Measurements from ENCODE around the gene KCNN1.

DNA sequence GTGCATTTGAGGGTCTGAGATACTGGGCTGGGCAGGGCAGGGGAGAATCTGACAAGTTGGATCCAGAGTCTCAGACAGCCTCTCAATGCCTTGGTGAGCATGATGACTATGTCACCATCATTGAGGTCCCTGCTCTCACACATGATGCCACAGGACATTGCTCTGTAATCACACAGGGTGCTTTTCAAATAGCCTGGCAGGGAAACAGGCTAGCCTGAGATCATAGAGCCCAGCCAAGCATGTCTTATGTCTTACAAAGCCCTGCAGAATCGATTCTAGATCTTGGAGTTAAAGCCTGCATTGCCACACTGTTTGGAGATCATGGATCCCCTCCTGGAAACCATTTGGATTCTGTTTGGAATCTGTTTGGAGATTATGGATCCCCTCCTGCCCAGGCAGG lies 5.3 kb downstream of the KCNN1 start:
- TF ChIP-seq, protein P1, sequence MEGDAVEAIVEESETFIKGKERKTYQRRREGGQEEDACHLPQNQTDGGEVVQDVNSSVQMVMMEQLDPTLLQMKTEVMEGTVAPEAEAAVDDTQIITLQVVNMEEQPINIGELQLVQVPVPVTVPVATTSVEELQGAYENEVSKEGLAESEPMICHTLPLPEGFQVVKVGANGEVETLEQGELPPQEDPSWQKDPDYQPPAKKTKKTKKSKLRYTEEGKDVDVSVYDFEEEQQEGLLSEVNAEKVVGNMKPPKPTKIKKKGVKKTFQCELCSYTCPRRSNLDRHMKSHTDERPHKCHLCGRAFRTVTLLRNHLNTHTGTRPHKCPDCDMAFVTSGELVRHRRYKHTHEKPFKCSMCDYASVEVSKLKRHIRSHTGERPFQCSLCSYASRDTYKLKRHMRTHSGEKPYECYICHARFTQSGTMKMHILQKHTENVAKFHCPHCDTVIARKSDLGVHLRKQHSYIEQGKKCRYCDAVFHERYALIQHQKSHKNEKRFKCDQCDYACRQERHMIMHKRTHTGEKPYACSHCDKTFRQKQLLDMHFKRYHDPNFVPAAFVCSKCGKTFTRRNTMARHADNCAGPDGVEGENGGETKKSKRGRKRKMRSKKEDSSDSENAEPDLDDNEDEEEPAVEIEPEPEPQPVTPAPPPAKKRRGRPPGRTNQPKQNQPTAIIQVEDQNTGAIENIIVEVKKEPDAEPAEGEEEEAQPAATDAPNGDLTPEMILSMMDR (conservative IDR thresholded peaks at IDR 0.05; ENCODE audit: low read depth in 2 of 2), result no peak
- TF ChIP-seq POLR2AphosphoS5 (IDR thresholded peaks at IDR 0.05; ENCODE audit: low read depth), result no peak
- TF ChIP-seq, protein P2, sequence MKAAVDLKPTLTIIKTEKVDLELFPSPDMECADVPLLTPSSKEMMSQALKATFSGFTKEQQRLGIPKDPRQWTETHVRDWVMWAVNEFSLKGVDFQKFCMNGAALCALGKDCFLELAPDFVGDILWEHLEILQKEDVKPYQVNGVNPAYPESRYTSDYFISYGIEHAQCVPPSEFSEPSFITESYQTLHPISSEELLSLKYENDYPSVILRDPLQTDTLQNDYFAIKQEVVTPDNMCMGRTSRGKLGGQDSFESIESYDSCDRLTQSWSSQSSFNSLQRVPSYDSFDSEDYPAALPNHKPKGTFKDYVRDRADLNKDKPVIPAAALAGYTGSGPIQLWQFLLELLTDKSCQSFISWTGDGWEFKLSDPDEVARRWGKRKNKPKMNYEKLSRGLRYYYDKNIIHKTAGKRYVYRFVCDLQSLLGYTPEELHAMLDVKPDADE (IDR thresholded peaks at IDR 0.05), result no peak
- TF ChIP-seq, protein P3, sequence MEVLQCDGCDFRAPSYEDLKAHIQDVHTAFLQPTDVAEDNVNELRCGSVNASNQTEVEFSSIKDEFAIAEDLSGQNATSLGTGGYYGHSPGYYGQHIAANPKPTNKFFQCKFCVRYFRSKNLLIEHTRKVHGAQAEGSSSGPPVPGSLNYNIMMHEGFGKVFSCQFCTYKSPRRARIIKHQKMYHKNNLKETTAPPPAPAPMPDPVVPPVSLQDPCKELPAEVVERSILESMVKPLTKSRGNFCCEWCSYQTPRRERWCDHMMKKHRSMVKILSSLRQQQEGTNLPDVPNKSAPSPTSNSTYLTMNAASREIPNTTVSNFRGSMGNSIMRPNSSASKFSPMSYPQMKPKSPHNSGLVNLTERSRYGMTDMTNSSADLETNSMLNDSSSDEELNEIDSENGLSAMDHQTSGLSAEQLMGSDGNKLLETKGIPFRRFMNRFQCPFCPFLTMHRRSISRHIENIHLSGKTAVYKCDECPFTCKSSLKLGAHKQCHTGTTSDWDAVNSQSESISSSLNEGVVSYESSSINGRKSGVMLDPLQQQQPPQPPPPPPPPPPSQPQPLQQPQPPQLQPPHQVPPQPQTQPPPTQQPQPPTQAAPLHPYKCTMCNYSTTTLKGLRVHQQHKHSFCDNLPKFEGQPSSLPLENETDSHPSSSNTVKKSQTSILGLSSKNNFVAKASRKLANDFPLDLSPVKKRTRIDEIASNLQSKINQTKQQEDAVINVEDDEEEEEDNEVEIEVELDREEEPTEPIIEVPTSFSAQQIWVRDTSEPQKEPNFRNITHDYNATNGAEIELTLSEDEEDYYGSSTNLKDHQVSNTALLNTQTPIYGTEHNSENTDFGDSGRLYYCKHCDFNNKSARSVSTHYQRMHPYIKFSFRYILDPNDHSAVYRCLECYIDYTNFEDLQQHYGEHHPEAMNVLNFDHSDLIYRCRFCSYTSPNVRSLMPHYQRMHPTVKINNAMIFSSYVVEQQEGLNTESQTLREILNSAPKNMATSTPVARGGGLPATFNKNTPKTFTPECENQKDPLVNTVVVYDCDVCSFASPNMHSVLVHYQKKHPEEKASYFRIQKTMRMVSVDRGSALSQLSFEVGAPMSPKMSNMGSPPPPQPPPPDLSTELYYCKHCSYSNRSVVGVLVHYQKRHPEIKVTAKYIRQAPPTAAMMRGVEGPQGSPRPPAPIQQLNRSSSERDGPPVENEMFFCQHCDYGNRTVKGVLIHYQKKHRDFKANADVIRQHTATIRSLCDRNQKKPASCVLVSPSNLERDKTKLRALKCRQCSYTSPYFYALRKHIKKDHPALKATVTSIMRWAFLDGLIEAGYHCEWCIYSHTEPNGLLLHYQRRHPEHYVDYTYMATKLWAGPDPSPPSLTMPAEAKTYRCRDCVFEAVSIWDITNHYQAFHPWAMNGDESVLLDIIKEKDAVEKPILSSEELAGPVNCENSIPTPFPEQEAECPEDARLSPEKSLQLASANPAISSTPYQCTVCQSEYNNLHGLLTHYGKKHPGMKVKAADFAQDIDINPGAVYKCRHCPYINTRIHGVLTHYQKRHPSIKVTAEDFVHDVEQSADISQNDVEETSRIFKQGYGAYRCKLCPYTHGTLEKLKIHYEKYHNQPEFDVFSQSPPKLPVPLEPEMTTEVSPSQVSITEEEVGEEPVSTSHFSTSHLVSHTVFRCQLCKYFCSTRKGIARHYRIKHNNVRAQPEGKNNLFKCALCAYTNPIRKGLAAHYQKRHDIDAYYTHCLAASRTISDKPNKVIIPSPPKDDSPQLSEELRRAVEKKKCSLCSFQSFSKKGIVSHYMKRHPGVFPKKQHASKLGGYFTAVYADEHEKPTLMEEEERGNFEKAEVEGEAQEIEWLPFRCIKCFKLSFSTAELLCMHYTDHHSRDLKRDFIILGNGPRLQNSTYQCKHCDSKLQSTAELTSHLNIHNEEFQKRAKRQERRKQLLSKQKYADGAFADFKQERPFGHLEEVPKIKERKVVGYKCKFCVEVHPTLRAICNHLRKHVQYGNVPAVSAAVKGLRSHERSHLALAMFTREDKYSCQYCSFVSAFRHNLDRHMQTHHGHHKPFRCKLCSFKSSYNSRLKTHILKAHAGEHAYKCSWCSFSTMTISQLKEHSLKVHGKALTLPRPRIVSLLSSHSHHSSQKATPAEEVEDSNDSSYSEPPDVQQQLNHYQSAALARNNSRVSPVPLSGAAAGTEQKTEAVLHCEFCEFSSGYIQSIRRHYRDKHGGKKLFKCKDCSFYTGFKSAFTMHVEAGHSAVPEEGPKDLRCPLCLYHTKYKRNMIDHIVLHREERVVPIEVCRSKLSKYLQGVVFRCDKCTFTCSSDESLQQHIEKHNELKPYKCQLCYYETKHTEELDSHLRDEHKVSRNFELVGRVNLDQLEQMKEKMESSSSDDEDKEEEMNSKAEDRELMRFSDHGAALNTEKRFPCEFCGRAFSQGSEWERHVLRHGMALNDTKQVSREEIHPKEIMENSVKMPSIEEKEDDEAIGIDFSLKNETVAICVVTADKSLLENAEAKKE (CRISPR knock-in tag; IDR thresholded peaks at IDR 0.05), result no peak
